ENCODE measurements around the gene ITM2C.

The ITM2C gene

DNA sequence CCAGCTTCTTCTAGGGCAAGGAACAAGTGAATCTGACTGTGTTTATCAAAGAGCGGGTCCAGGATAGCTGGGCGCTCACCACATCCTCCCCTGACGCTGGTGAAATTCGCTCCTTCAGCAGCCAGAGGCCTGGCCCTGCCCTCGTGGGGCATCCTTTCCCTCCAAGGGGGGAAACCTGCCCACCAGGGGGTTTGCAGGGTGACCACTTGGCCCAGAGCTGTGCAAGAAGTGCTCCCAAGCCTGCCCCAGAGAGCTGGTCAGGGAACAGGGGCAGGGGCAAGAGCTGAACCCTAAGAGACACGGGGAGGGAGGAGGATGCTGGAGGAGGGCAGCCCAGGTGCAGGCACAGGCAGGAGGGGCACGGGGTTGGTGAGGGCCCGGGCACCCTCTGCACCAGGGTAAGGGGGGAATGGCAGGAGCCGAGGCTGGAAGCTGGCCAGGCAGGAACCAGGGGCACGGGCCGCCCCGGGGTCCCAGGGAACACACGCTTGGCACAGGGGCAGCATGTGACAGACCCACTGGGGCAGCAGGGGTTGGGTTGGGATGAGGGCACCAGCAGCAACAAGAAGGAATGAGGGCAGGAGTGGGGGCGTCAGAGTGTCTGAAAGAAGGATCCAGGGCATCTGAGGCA, 63.1 kb downstream of the ITM2C start:
- DNase-seq (ENCODE audit: low spot score): no peak

Measured in CD4-positive, alpha-beta T cell treated with Interleukin-6 at 100 ng/mL for 8 hours (primary cell).